Progenitor cell of endocrine pancreas (in vitro differentiated cells): ENCODE results near the gene TCOF1. TPM values are rescaled to one million over a fixed set of nuclear protein-coding genes. Genes with fewer than 3 reads are reported as not detected.

Experiments used
- DNase-seq: peaks from one replicate; pipeline ENCODE4 v3.0.0; 2021; ENCODE audit warnings: low spot score; ENCODE audit not compliant: unreplicated experiment
- H3K27ac Mint-ChIP-seq: 2 replicates; pipeline ENCODE4 v1.8.0; 2021; ENCODE audit warnings: mild to moderate bottlenecking, moderate library complexity, mixed read lengths
- H3K27me3 Mint-ChIP-seq: 2 replicates; pipeline ENCODE4 v1.8.0; 2021; ENCODE audit warnings: mixed read lengths
- H3K36me3 Mint-ChIP-seq: 2 replicates; pipeline ENCODE4 v1.8.0; 2022; ENCODE audit warnings: mixed read lengths; ENCODE audit not compliant: insufficient read depth
- H3K4me1 Mint-ChIP-seq: 2 replicates; pipeline ENCODE4 v1.8.0; 2021; ENCODE audit warnings: low read depth, mixed read lengths
- H3K4me3 Mint-ChIP-seq: 2 replicates; pipeline ENCODE4 v1.8.0; 2021; ENCODE audit warnings: low read depth, mild to moderate bottlenecking, moderate library complexity, mixed read lengths
- H3K9me3 Mint-ChIP-seq: 2 replicates; pipeline ENCODE4 v1.8.0; 2021; ENCODE audit warnings: low read depth, mixed read lengths
- total RNA-seq: library from RNA; stranded (reverse); gene quantifications from 2 replicates; pipeline ENCODE4 v1.2.1, GENCODE V29; 2021
- TF ChIP-seq, protein P1 (sequence below): fragments of 200-600 bp; sonication (generic); IDR thresholded peaks from one replicate; pipeline ENCODE4 v1.5.0; 2021; ENCODE audit warnings: antibody characterized with exemption, mild to moderate bottlenecking; ENCODE audit not compliant: unreplicated experiment

The TCOF1 gene
- total RNA-seq, 1 donor from 2014 or later, result 58.9 TPM

GRCh38 chr5:150368526-150368925 lies 11.0 kb downstream of the TCOF1 start:
- Mint-ChIP-seq H3K27ac (no peak overlapping the region), H3K9me3 (no peaks in the 10 kb centered on the region), H3K4me1 (no peaks in the 10 kb centered on the region), H3K4me3 (no peak overlapping the region), H3K27me3 (no peaks in the 10 kb centered on the region), H3K36me3 (peaks cover 17% of the 10 kb centered on the region)
- no peak for DNase-seq
- TF ChIP-seq, protein P1, sequence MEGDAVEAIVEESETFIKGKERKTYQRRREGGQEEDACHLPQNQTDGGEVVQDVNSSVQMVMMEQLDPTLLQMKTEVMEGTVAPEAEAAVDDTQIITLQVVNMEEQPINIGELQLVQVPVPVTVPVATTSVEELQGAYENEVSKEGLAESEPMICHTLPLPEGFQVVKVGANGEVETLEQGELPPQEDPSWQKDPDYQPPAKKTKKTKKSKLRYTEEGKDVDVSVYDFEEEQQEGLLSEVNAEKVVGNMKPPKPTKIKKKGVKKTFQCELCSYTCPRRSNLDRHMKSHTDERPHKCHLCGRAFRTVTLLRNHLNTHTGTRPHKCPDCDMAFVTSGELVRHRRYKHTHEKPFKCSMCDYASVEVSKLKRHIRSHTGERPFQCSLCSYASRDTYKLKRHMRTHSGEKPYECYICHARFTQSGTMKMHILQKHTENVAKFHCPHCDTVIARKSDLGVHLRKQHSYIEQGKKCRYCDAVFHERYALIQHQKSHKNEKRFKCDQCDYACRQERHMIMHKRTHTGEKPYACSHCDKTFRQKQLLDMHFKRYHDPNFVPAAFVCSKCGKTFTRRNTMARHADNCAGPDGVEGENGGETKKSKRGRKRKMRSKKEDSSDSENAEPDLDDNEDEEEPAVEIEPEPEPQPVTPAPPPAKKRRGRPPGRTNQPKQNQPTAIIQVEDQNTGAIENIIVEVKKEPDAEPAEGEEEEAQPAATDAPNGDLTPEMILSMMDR, result no peak

- H3K36me3 Mint-ChIP-seq, result peaks cover 17% of the 10 kb centered on the region
These were observed 15.1 kb downstream of the TCOF1 start for GRCh38 chr5:150372639-150373038.

DNA sequence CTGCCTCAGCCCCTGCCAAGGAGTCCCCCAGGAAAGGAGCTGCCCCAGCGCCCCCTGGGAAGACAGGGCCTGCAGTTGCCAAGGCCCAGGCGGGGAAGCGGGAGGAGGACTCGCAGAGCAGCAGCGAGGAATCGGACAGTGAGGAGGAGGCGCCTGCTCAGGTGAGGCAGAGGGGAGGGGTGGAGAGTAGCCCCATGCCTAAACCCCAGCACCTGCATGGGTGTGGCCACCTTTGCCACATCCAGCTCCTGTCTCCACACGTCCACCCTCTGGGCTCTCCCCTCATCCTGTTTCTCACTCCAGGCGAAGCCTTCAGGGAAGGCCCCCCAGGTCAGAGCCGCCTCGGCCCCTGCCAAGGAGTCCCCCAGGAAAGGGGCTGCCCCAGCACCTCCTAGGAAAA lies 17.2 kb downstream of the TCOF1 start:
- Mint-ChIP-seq H3K27ac (no peak overlapping the region), H3K36me3 (peaks cover 20% of the 10 kb centered on the region), H3K4me1 (no peaks in the 10 kb centered on the region)

More at GRCh38 chr5:150372639-150373038, 15.1 kb downstream of the TCOF1 start:
- Mint-ChIP-seq H3K4me3 (no peak overlapping the region), H3K4me1 (no peaks in the 10 kb centered on the region), H3K27ac (no peak overlapping the region), H3K27me3 (no peaks in the 10 kb centered on the region), H3K9me3 (no peaks in the 10 kb centered on the region)
- DNase-seq, result no peak
- TF ChIP-seq, protein P1, result no peak

DNA sequence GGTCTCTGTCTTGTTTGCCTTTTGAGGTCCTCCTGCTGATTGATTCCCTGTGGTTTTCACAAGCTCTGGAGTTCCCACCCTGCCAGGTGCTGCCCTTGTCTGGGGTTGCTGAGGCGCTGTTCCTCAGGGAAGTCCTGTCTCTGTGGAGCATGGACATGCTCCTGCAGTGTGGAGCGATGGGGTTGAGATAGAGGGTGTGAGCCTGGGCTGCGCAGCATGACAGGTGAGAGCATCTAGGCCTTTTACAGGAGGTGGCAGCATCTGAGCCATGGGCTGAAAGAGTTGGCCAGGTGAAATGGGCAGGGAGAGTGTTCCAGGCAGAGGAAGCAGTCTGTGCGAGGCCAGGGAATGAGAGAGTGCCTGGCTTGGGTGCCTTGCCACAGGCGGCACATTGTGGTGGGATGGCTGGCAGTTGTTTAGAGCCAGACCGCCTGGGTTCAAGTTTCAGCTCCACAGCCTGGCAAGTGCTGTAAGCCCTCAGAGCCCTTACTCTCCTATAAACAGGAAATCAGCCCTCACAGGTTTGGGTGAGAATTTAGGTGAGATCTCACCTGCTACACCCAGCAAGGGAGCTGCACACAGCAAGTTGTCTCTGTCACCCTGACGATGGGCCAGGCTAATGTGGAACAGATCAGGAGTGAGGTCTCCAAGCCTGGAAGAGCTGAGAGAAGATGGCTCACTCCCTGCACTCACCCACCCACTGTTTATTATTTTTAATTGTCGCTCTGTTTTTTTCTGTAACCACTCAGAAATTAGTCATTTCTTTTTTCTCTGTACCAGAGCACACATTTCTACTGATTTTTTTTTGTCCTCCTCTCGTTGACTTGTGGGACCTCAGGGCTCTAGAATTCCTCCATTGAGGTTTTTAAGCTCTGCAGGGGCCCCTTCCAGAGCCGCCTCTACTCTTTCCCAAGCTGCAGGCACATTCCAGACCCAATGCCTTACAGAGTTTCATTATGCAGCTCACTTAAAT lies 19.6 kb downstream of the TCOF1 start:
- Mint-ChIP-seq H3K36me3 (peaks cover 16% of the 10 kb centered on the region), H3K4me3 (no peak overlapping the region)
- no peak for DNase-seq

More for the DNA sequence above, 17.2 kb downstream of the TCOF1 start:
- no peak for DNase-seq
- Mint-ChIP-seq H3K27me3 (no peaks in the 10 kb centered on the region), H3K4me3 (no peak overlapping the region), H3K9me3 (no peaks in the 10 kb centered on the region)
- TF ChIP-seq, protein P1, result no peak

DNA sequence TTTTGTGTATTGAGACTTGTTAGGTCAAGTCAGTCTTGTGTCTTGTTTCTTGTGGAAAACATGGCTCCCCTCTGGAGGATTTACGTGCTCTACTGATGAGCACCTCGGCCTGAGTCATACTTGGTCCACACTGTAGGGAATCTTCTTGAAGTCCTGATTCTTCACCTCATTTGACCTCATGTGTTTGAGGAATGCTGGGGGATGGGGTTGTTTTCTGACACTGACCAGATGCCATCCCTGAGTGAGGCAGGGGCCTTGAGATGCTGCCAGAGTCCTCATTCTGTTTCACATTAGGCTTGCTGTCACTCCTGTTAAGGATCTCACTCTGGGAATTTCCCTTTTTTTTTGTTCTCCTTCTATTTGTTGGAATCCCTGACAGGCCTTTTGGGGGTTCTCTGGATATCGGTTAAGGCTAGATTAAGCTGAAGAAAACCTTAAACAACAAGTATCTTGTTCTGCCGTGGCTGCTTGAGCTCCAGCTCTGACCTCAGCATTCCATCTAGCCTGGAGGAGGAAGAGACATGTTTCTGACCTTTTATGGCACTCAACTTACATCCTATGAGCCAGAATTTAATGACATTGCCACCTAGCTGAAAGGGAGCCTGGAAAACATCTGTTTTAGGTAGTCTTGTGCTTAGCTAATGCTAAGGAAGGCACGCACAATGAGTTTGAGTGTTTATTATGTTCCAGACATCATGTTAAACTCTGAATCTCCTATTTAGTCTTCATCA lies 20.6 kb downstream of the TCOF1 start:
- Mint-ChIP-seq H3K4me1 (no peaks in the 10 kb centered on the region), H3K27me3 (no peaks in the 10 kb centered on the region), H3K36me3 (peaks cover 15% of the 10 kb centered on the region), H3K27ac (no peak overlapping the region), H3K4me3 (no peak overlapping the region), H3K9me3 (no peaks in the 10 kb centered on the region)
- DNase-seq, result no peak
- TF ChIP-seq, protein P1, result no peak

More for the DNA sequence above, 19.6 kb downstream of the TCOF1 start:
- H3K27me3 Mint-ChIP-seq, result no peaks in the 10 kb centered on the region
- H3K9me3 Mint-ChIP-seq, result no peaks in the 10 kb centered on the region
- no peak overlapping the region for H3K27ac Mint-ChIP-seq
- TF ChIP-seq, protein P1, result no peak
- H3K4me1 Mint-ChIP-seq, result no peaks in the 10 kb centered on the region
